Kidney (tissue), 14 donors: Measurements from ENCODE around the gene SH3GL2. TPM values are rescaled to one million over a fixed set of nuclear protein-coding genes. Genes with fewer than 3 reads are reported as not detected.
A peak's percentile ranks its signal among the peaks of the same experiment; 100 is the strongest.

Experiments used
- DNase-seq, 5 donors: peaks; one replicate each; pipeline ENCODE4 v3.0.0-alpha.2; 2013 to 2020
- FAIRE-seq: peaks from 2 replicates; lab custom pipeline; 2012; peaks lifted over from hg19 to GRCh38; lab: Jason Lieb, UNC
- H3K27ac ChIP-seq, 2 donors: one replicate each; pipeline ENCODE4 v1.7.0; 2013; ENCODE audit warnings: low read depth in 2 of 2, low read length in 2 of 2, inconsistent platforms in 1 of 2
- H3K27me3 ChIP-seq: one replicate; pipeline ENCODE4 v1.7.1; 2013; ENCODE audit warnings: low read length, inconsistent platforms; ENCODE audit not compliant: control insufficient read depth, insufficient read depth
- H3K36me3 ChIP-seq, 3 donors: one replicate each; pipeline versions ENCODE4 v1.7.0 to v1.7.1; 2013; ENCODE audit warnings: low read length in 3 of 3, control low read depth in 1 of 3, inconsistent platforms in 1 of 3; ENCODE audit not compliant: insufficient read depth in 3 of 3, control insufficient read depth in 2 of 3
- H3K4me1 ChIP-seq, 3 donors: one replicate each; pipeline versions ENCODE4 v1.7.0 to v1.7.1; 2013; ENCODE audit warnings: low read length in 3 of 3, inconsistent platforms in 1 of 3, low read depth in 1 of 3; ENCODE audit not compliant: control insufficient read depth in 2 of 3, insufficient read depth in 2 of 3
- H3K4me3 ChIP-seq, 3 donors: one replicate each; pipeline versions ENCODE4 v1.7.0 to v1.8.1; 2013; ENCODE audit warnings: low read length in 3 of 3, control low read depth in 1 of 3, inconsistent platforms in 1 of 3
- H3K9ac ChIP-seq, 3 donors: one replicate each; pipeline versions ENCODE4 v1.7.0 to v1.7.1; 2013; ENCODE audit warnings: low read length in 3 of 3, control low read depth in 1 of 3, inconsistent platforms in 1 of 3
- H3K9me3 ChIP-seq, 3 donors: one replicate each; pipeline versions ENCODE4 v1.7.0 to v1.7.1; 2013; ENCODE audit warnings: low read length in 3 of 3, control low read depth in 1 of 3, inconsistent platforms in 1 of 3; ENCODE audit not compliant: control insufficient read depth in 2 of 3, insufficient read depth in 1 of 3
- intact Hi-C: fragments of 100-400 bp; cut with DNase I; formaldehyde crosslinking; loops from one replicate; pipeline ENCODE4 v1.11.1; 2022
- polyA plus RNA-seq: library from polyadenylated mRNA; stranded (reverse); fragments of 350-450 nt; fragmentation: Illumina TruSeq; extraction: RNeasy Lipid Tissue Mini Kit (QIAGEN cat#74804); gene quantifications from one replicate; pipeline ENCODE4 v1.2.3, GENCODE V29; 2014; ENCODE audit warnings: low read depth, low replicate concordance; ENCODE audit not compliant: insufficient read depth
- total RNA-seq: library from RNA; stranded (reverse); fragmentation: NEBNext Ultra II Directional; extraction: Animal tissue kit (Norgen Biotek cat#: 25700); gene quantifications from one replicate; pipeline ENCODE4 v1.2.1, GENCODE V29; 2021
- TF ChIP-seq, protein P1 (sequence below): IDR thresholded peaks from 3 replicates; pipeline ENCODE4 v1.5.1; 2012; ENCODE audit warnings: mild to moderate bottlenecking, moderate library complexity, borderline replicate concordance; ENCODE audit not compliant: insufficient read depth; ENCODE audit errors: extremely low read depth
- donor health status: control.
- donor health status: control.
- donor health status: control.
- donor health status: control.
- donor health status: control.
- donor health status: DM: yes; HTN: yes; CAD: no.
- donor health status: Normal renal cell carcinoma (clear cell type).

The SH3GL2 gene
- total and polyA plus RNA-seq, 2 donors from 2014 or later: 3.1 to 20.0 TPM

DNA sequence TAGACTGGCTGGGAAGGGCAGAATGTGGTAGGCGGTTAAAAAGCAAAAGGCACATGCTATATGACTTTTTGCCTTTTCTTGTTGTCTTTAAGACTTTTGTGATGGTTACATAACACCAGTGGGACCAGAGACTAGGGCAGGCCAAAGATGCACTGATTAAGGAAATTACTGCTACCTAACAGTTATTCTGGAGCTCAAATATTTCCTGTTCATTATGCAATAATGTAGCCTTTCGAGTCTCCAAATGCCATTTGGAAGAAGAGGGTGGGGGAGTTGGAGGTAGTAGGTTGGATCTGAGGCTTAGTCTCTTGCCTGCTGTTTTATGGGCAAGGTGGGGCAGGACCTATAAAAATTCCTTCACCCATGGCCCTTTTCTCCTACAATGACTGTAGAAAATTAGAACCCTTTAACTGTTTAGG lies 51.7 kb downstream of the SH3GL2 start:
- Histone ChIP-seq H3K9me3 (no peaks in the 10 kb centered on the region), H3K27me3 (no peaks in the 10 kb centered on the region), H3K27ac (no peak overlapping the region), H3K4me1 (no peaks in the 10 kb centered on the region), H3K36me3 (no peaks in the 10 kb centered on the region), H3K9ac (no peak overlapping the region), H3K4me3 (no peak overlapping the region)
- FAIRE-seq (no peak), DNase-seq (peak in 1 of 5 donors; percentile 7)
- TF ChIP-seq, protein P1, sequence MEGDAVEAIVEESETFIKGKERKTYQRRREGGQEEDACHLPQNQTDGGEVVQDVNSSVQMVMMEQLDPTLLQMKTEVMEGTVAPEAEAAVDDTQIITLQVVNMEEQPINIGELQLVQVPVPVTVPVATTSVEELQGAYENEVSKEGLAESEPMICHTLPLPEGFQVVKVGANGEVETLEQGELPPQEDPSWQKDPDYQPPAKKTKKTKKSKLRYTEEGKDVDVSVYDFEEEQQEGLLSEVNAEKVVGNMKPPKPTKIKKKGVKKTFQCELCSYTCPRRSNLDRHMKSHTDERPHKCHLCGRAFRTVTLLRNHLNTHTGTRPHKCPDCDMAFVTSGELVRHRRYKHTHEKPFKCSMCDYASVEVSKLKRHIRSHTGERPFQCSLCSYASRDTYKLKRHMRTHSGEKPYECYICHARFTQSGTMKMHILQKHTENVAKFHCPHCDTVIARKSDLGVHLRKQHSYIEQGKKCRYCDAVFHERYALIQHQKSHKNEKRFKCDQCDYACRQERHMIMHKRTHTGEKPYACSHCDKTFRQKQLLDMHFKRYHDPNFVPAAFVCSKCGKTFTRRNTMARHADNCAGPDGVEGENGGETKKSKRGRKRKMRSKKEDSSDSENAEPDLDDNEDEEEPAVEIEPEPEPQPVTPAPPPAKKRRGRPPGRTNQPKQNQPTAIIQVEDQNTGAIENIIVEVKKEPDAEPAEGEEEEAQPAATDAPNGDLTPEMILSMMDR: no peak
- intact Hi-C loops: no loop called here

- TF ChIP-seq, protein P1: no peak
- Histone ChIP-seq H3K27ac (no peak overlapping the region), H3K4me1 (no peaks in the 10 kb centered on the region), H3K9ac (no peak overlapping the region), H3K9me3 (no peaks in the 10 kb centered on the region), H3K27me3 (no peaks in the 10 kb centered on the region), H3K36me3 (no peaks in the 10 kb centered on the region), H3K4me3 (no peak overlapping the region)
- intact Hi-C loops: no loop called here
- FAIRE-seq: no peak
- no peak for DNase-seq
Measured at GRCh38 chr9:17631396-17631795, 52.5 kb downstream of the SH3GL2 start.

DNA sequence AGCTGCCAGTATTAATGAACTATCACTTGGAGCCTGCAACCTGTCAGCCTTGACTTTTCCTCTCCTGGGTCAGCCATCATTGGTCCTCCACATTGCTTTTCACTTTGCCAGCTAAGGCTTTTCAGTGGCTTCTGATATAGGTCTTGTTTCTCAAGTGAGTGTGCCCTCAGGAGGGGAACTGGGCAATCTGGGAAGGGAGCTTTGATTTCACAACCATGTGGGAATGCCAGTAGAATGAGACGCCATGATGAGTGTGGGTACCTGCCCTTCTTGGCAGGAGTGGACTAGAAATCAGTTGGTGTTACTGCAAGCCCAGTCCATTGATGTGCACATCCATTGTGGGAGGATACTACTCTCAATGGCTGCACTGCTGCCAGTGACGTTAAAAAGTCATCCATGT lies 54.1 kb downstream of the SH3GL2 start:
- Histone ChIP-seq H3K9ac (no peak overlapping the region), H3K36me3 (no peaks in the 10 kb centered on the region), H3K4me3 (no peak overlapping the region), H3K27me3 (no peaks in the 10 kb centered on the region), H3K4me1 (no peaks in the 10 kb centered on the region), H3K9me3 (no peaks in the 10 kb centered on the region), H3K27ac (no peak overlapping the region)
- no peak for FAIRE-seq
- DNase-seq: no peak
- intact Hi-C loops: no loop called here
- TF ChIP-seq, protein P1: no peak
